Astrocyte (in vitro differentiated cells and primary cell): ENCODE measurements around the gene GGACT. TPM values are rescaled to one million over a fixed set of nuclear protein-coding genes. Genes with fewer than 3 reads are reported as not detected.
A peak's percentile ranks its signal among the peaks of the same experiment; 100 is the strongest.

Source experiments
- DNase-seq: peaks from one replicate; pipeline ENCODE4 v3.0.0-alpha.2; 2010; ENCODE audit warnings: low read depth
- FAIRE-seq: peaks from 2 replicates; lab custom pipeline; 2011; peaks lifted over from hg19 to GRCh38; lab: Jason Lieb, UNC
- H2AFZ ChIP-seq: 2 replicates; pipeline ENCODE4 v1.6.0; 2012; ENCODE audit warnings: low read depth, low read length, inconsistent platforms
- H3K27ac ChIP-seq: 2 replicates; pipeline ENCODE4 v1.5.1; 2011; ENCODE audit warnings: low read depth, low read length, inconsistent platforms
- H3K27me3 ChIP-seq: 2 replicates; pipeline ENCODE4 v1.6.0; 2011; ENCODE audit warnings: low read length, inconsistent platforms; ENCODE audit not compliant: insufficient read depth
- H3K36me3 ChIP-seq: 2 replicates; pipeline ENCODE4 v1.5.1; 2011; ENCODE audit warnings: low read length, inconsistent platforms; ENCODE audit not compliant: insufficient read depth
- H3K4me1 ChIP-seq: 2 replicates; pipeline ENCODE4 v1.5.1; 2011; ENCODE audit warnings: low read length, inconsistent platforms; ENCODE audit not compliant: insufficient read depth
- H3K4me2 ChIP-seq: 2 replicates; pipeline ENCODE4 v1.6.0; 2012; ENCODE audit warnings: low read length, inconsistent platforms
- H3K4me3 ChIP-seq: 2 replicates; pipeline ENCODE4 v1.5.1; 2011; ENCODE audit warnings: low read depth, mild to moderate bottlenecking, low read length, inconsistent platforms; ENCODE audit not compliant: insufficient read depth
- H3K79me2 ChIP-seq: 2 replicates; pipeline ENCODE4 v1.6.0; 2012; ENCODE audit warnings: mild to moderate bottlenecking, low read length, inconsistent platforms; ENCODE audit not compliant: insufficient read depth
- H3K9ac ChIP-seq: 2 replicates; pipeline ENCODE4 v1.6.0; 2012; ENCODE audit warnings: mild to moderate bottlenecking, low read length, inconsistent platforms
- H3K9me3 ChIP-seq: 2 replicates; pipeline ENCODE4 v1.5.1; 2012; ENCODE audit warnings: low read depth, mild to moderate bottlenecking, low read length, inconsistent platforms; ENCODE audit not compliant: insufficient read depth
- H4K20me1 ChIP-seq: 2 replicates; pipeline ENCODE4 v1.6.0; 2012; ENCODE audit warnings: low read length, inconsistent platforms; ENCODE audit not compliant: insufficient read depth
- H3K27ac Mint-ChIP-seq: one replicate; pipeline ENCODE4 v1.8.0; 2021; ENCODE audit warnings: mild to moderate bottlenecking, mixed read lengths; ENCODE audit not compliant: unreplicated experiment
- H3K27me3 Mint-ChIP-seq: one replicate; pipeline ENCODE4 v1.8.0; 2021; ENCODE audit warnings: low read depth, mixed read lengths; ENCODE audit not compliant: unreplicated experiment
- H3K36me3 Mint-ChIP-seq: one replicate; pipeline ENCODE4 v1.8.0; 2021; ENCODE audit warnings: low read depth, mixed read lengths; ENCODE audit not compliant: unreplicated experiment
- H3K4me1 Mint-ChIP-seq: one replicate; pipeline ENCODE4 v1.8.0; 2021; ENCODE audit warnings: low read depth, mixed read lengths; ENCODE audit not compliant: unreplicated experiment
- H3K4me3 Mint-ChIP-seq: one replicate; pipeline ENCODE4 v1.8.0; 2021; ENCODE audit warnings: mild to moderate bottlenecking, moderate library complexity, mixed read lengths; ENCODE audit not compliant: unreplicated experiment
- H3K9me3 Mint-ChIP-seq: one replicate; pipeline ENCODE4 v1.8.0; 2021; ENCODE audit warnings: mild to moderate bottlenecking, mixed read lengths; ENCODE audit not compliant: unreplicated experiment
- CTCF ChIP-seq: IDR thresholded peaks from 2 replicates; pipeline ENCODE4 v1.5.1; 2011; ENCODE audit warnings: low read depth, mild to moderate bottlenecking, inconsistent platforms, low read length, moderate library complexity; ENCODE audit not compliant: insufficient read depth
- EZH2 ChIP-seq: IDR thresholded peaks from 2 replicates; pipeline ENCODE4 v1.6.1; 2012; ENCODE audit warnings: mild to moderate bottlenecking, low read length, inconsistent platforms; ENCODE audit not compliant: insufficient read depth
- total RNA-seq: library from RNA; stranded (reverse); gene quantifications from 2 replicates; pipeline ENCODE4 v1.2.1, GENCODE V29; 2021

Gene GGACT
- total RNA-seq, 1 donor from 2014 or later, result 7.7 TPM

- H3K79me2 ChIP-seq, result no peaks in the 10 kb centered on the region
- no peak overlapping the region for H3K4me3 ChIP-seq
- H3K4me2 ChIP-seq, result peak overlapping the region; percentile 13
- H3K4me1 ChIP-seq, result peaks cover 13% of the 10 kb centered on the region
- Mint-ChIP-seq H3K27ac (no peak overlapping the region), H3K9me3 (no peaks in the 10 kb centered on the region), H3K27me3 (no peaks in the 10 kb centered on the region), H3K4me3 (no peak overlapping the region), H3K4me1 (peaks cover 4% of the 10 kb centered on the region), H3K36me3 (peaks cover 1% of the 10 kb centered on the region)
- peak overlapping the region; percentile 62 for H3K27ac ChIP-seq
- H3K9me3 ChIP-seq, result no peaks in the 10 kb centered on the region
- no peaks in the 10 kb centered on the region for H4K20me1 ChIP-seq
- no peak for TF ChIP-seq EZH2
- TF ChIP-seq CTCF, result no peak
- DNase-seq (peak; percentile 99), FAIRE-seq (peak; percentile 99)
- peak overlapping the region; percentile 21 for H2AFZ ChIP-seq
- H3K27me3 ChIP-seq, result no peaks in the 10 kb centered on the region
- peak overlapping the region; percentile 9 for H3K9ac ChIP-seq
- H3K36me3 ChIP-seq, result peaks cover 23% of the 10 kb centered on the region
These were observed 44.9 kb upstream of the GGACT start for GRCh38 chr13:100633461-100633860.

GRCh38 chr13:100630555-100630954 is 42.0 kb upstream of the GGACT start:
- Histone ChIP-seq H3K4me2 (no peak overlapping the region), H3K36me3 (peaks cover 16% of the 10 kb centered on the region), H3K27ac (no peak overlapping the region), H3K79me2 (no peaks in the 10 kb centered on the region), H3K9me3 (no peaks in the 10 kb centered on the region), H3K9ac (no peak overlapping the region), H4K20me1 (no peaks in the 10 kb centered on the region), H3K27me3 (no peaks in the 10 kb centered on the region), H3K4me1 (peaks cover 13% of the 10 kb centered on the region), H3K4me3 (no peak overlapping the region), H2AFZ (peak overlapping the region; percentile 19)
- Mint-ChIP-seq H3K9me3 (no peaks in the 10 kb centered on the region), H3K27ac (peak overlapping the region; percentile 13), H3K4me3 (no peak overlapping the region), H3K27me3 (no peaks in the 10 kb centered on the region), H3K36me3 (peaks cover 7% of the 10 kb centered on the region), H3K4me1 (peaks cover 4% of the 10 kb centered on the region)
- TF ChIP-seq CTCF (no peak), EZH2 (no peak)
- DNase-seq (no peak), FAIRE-seq (peak; percentile 9)

GRCh38 chr13:100627120-100627519 is 38.5 kb upstream of the GGACT start:
- Mint-ChIP-seq H3K4me3 (no peak overlapping the region), H3K27me3 (no peaks in the 10 kb centered on the region), H3K27ac (no peak overlapping the region), H3K9me3 (no peaks in the 10 kb centered on the region), H3K4me1 (peaks cover 7% of the 10 kb centered on the region), H3K36me3 (peaks cover 10% of the 10 kb centered on the region)
- Histone ChIP-seq H4K20me1 (no peaks in the 10 kb centered on the region), H3K4me2 (no peak overlapping the region), H3K27ac (no peak overlapping the region), H3K4me3 (no peak overlapping the region), H3K4me1 (peaks cover 8% of the 10 kb centered on the region), H3K36me3 (peaks cover 7% of the 10 kb centered on the region), H3K9me3 (no peaks in the 10 kb centered on the region), H2AFZ (no peak overlapping the region), H3K79me2 (no peaks in the 10 kb centered on the region), H3K9ac (no peak overlapping the region), H3K27me3 (no peaks in the 10 kb centered on the region)
- no peak for FAIRE-seq
- no peak for DNase-seq
- TF ChIP-seq CTCF, result no peak
- no peak for TF ChIP-seq EZH2
